Lower lobe of right lung (tissue), 2 donors: ENCODE data around the gene TTC7B. TPM values are rescaled to one million over a fixed set of nuclear protein-coding genes. Genes with fewer than 3 reads are reported as not detected.
A peak's percentile ranks its signal among the peaks of the same experiment; 100 is the strongest.

Experiments used
- ATAC-seq, 2 donors: fragments of 200-7000 bp; cut with Tn5 transposase; one replicate each; pipeline ENCODE4 v1.9.1; 2020 to 2022; ENCODE audit warnings: mild to moderate bottlenecking in 2 of 2, moderate library complexity in 2 of 2
- DNase-seq: peaks from one replicate; pipeline ENCODE4 v3.0.0-alpha.2; 2020
- H3K27ac ChIP-seq: fragments of 200-600 bp; one replicate; pipeline ENCODE4 v1.8.0; 2022
- H3K27me3 ChIP-seq: fragments of 200-600 bp; one replicate; pipeline ENCODE4 v1.8.0; 2022; ENCODE audit warnings: low read depth
- H3K36me3 ChIP-seq: fragments of 200-600 bp; one replicate; pipeline ENCODE4 v1.8.0; 2022; ENCODE audit warnings: mild to moderate bottlenecking
- H3K4me1 ChIP-seq: fragments of 200-600 bp; one replicate; pipeline ENCODE4 v1.8.0; 2022
- H3K4me3 ChIP-seq: fragments of 200-600 bp; one replicate; pipeline ENCODE4 v1.8.0; 2022; ENCODE audit warnings: mild to moderate bottlenecking
- H3K9me3 ChIP-seq: fragments of 200-600 bp; one replicate; pipeline ENCODE4 v1.8.0; 2022
- CTCF ChIP-seq: fragments of 200-600 bp; IDR thresholded peaks from one replicate; pipeline ENCODE4 v1.8.0; 2022; ENCODE audit warnings: antibody characterized with exemption, mild to moderate bottlenecking
- intact Hi-C: fragments of 100-400 bp; cut with DNase I; formaldehyde crosslinking; loops from one replicate; pipeline ENCODE4 v1.11.0; 2022
- total RNA-seq: library from RNA; stranded (reverse); fragmentation: NEBNext Ultra II Directional; extraction: Animal tissue kit (Norgen Biotek cat#: 25700); gene quantifications from one replicate; pipeline ENCODE4 v1.2.1, GENCODE V29; 2021
- donor health status: DM: no; HTN: yes; CAD: no; lungs with severe emphysema.

The TTC7B gene
- total RNA-seq, 1 donor from 2014 or later: 54.1 TPM

GRCh38 chr14:90807060-90807459, 9.2 kb downstream of the TTC7B start:
- no peak for DNase-seq
- intact Hi-C loops: no loop called here
- H3K4me1 ChIP-seq: peaks cover 27% of the 10 kb centered on the region
- no peaks in the 10 kb centered on the region for H3K36me3 ChIP-seq
- TF ChIP-seq CTCF: no peak
- no peak overlapping the region for H3K27ac ChIP-seq
- H3K4me3 ChIP-seq: no peak overlapping the region
- ATAC-seq: no peak
- H3K27me3 ChIP-seq: no peaks in the 10 kb centered on the region
- no peaks in the 10 kb centered on the region for H3K9me3 ChIP-seq

- H3K9me3 ChIP-seq: no peaks in the 10 kb centered on the region
- H3K36me3 ChIP-seq: no peaks in the 10 kb centered on the region
- no peaks in the 10 kb centered on the region for H3K27me3 ChIP-seq
- intact Hi-C loops: no loop called here
- no peak for TF ChIP-seq CTCF
- H3K4me1 ChIP-seq: peaks cover 29% of the 10 kb centered on the region
- DNase-seq: no peak
- no peak overlapping the region for H3K27ac ChIP-seq
- no peak overlapping the region for H3K4me3 ChIP-seq
- ATAC-seq: no peak
Observed at GRCh38 chr14:90805662-90806540, 10.3 kb downstream of the TTC7B start.

- H3K27ac ChIP-seq: peak overlapping the region; percentile 68
- peaks cover 29% of the 10 kb centered on the region for H3K4me1 ChIP-seq
- intact Hi-C loops: no loop called here
Observed at GRCh38 chr14:90805084-90805391, 11.2 kb downstream of the TTC7B start.

GRCh38 chr14:90804292-90805083, 11.7 kb downstream of the TTC7B start:
- no peak for TF ChIP-seq CTCF
- Histone ChIP-seq H3K4me3 (no peak overlapping the region), H3K27me3 (no peaks in the 10 kb centered on the region), H3K27ac (peak overlapping the region; percentile 68), H3K9me3 (no peaks in the 10 kb centered on the region), H3K36me3 (no peaks in the 10 kb centered on the region), H3K4me1 (peaks cover 29% of the 10 kb centered on the region)
- DNase-seq (no peak), ATAC-seq (no peak)
- intact Hi-C loops: no loop called here

More at GRCh38 chr14:90805084-90805391, 11.2 kb downstream of the TTC7B start:
- ATAC-seq: no peak
- H3K36me3 ChIP-seq: no peaks in the 10 kb centered on the region
- no peak for DNase-seq
- no peaks in the 10 kb centered on the region for H3K27me3 ChIP-seq
- H3K9me3 ChIP-seq: no peaks in the 10 kb centered on the region
- no peak for TF ChIP-seq CTCF
- no peak overlapping the region for H3K4me3 ChIP-seq

GRCh38 chr14:90803249-90803648, 13.0 kb downstream of the TTC7B start:
- Histone ChIP-seq H3K4me1 (peaks cover 29% of the 10 kb centered on the region), H3K4me3 (no peak overlapping the region), H3K36me3 (no peaks in the 10 kb centered on the region), H3K27ac (peak overlapping the region; percentile 68), H3K27me3 (no peaks in the 10 kb centered on the region), H3K9me3 (no peaks in the 10 kb centered on the region)
- intact Hi-C loops: no loop called here
- DNase-seq (no peak), ATAC-seq (no peak)
- no peak for TF ChIP-seq CTCF
